ENCODE results near the gene EIF3F.

The EIF3F gene

DNA sequence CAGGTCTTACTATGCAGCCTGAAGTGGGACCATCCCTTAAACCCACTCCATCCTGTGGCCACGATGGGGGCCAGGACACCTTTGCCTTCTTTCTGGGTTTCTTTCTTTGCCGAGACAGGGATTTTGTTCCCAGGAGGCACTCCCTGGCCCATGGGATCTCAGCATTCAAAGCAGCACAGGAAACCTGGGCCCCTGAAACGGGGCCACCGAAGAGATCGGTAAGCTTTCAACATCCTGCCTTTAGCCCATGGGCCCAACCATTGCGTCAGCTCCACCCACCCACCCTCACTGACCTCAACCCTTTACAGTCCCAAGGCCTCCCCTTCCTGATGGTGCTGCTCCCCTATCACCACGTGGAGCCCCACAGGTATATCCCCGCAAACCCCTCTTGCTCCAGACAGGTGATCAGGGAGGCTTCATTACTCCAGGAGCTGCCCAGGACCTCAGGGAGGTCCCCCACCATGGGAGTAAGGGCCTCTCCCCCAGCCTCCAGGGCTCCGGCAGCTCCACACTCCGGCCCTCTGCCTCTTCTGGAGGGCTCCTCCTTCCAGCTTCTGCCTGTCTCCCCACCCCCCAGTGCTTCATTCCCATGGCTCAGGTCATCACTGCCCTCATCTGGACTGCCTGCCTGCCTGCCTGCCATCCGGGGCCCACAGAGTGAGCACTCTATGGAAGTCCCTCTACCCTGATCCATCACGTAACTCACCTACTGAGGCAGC is 51.8 kb downstream of the EIF3F start:
- Mint-ChIP-seq H3K4me3 (no peak overlapping the region), H3K4me1 (no peaks in the 10 kb centered on the region), H3K27me3 (peaks cover 11% of the 10 kb centered on the region), H3K27ac (peak overlapping the region in 1 of 2 donors; percentile 38), H3K9me3 (no peaks in the 10 kb centered on the region)
- ATAC-seq = no peak
- DNase-seq = no peak

DNA sequence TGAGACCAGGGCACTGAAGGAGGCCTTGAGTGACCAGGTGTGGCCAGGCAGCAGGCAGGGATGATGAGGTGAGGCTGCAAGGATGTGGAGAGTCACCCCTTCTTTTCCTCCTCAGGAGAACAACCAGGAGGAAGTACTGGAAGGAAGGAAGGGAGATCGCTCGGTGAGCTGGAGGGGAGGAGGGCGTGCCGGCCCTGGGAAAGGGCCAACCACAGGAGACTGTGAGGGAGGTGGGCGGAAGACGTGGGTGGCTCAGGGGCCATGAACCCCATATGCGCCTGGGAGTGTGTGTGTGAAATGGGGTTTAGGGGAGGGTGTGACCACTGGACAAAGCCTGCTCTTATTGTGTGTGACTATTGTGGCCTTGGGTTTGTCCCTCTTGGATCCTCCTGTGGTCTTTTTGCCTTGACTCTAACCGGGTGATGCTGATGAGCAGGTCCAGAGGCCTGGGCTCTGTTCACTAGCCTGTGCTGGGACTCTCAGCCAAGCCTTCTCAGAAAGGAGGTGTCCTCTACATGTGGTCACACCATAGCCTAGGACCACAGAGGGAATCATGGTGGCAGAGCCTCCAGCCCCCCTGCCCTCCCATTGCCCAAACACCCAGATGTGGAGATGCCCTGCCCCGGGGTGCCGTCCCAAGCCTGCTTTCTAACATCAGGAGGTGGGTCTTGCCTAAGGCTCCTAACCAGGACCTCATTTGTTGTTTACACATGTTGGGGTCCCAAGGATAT is 52.6 kb downstream of the EIF3F start:
- ATAC-seq (peak; percentile 27), DNase-seq (no peak)
- Mint-ChIP-seq H3K27me3 (peaks cover 19% of the 10 kb centered on the region), H3K9me3 (no peaks in the 10 kb centered on the region), H3K4me1 (no peaks in the 10 kb centered on the region), H3K4me3 (no peak overlapping the region), H3K27ac (peak overlapping the region in 1 of 2 donors; percentile 38)

DNA sequence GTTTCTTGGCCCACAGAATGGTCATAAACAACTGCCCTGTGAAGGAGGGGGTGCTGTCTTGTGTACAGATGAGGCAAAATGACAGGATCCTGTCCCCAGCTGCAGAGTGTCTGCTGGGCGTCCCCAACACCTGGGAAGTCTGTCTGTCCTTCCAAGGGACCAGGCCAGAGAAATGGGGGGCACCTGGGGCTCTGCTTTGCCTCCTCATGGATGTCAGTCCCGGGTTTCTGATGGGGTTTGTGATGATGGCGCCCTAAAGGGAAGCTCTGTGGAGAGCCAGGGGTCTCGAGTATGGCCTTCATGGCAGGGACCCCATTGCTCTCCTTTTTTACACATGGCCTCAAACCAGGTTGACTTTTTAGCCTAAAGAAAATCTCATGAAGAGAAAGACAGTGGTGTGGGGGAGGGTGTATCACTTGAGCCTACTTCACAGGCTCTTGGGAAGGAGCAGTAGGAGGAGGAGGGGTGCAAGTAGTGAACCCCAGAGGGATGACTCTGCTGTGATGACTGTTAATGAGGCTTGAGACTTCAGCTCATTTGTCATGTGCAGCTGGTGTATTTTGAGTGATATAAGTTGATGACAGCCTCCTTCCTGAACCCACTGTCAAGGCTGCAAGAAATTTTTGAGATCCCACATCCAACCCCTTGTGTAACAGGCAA is 53.3 kb downstream of the EIF3F start:
- no peak for DNase-seq

DNA sequence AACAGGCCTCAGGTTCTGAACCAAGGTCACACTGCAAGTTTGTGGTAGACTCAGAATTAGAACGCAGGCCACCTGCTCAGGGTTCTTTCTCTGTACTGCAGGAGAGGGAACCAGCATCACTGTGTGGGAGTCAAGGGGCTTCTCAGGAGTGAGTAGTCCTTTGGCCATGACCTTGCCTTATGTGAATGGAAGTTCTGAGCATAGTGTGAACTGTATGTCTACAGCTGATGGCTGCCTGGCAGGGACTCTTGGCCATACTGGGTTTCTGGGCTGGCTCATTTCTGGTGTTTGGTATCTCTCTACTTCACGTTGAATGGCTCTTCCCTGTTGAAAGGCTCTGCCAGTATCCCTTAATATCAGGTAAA is 53.8 kb downstream of the EIF3F start:
- Mint-ChIP-seq H3K4me3 (no peak overlapping the region), H3K9me3 (no peaks in the 10 kb centered on the region), H3K27ac (no peak overlapping the region), H3K27me3 (peaks cover 30% of the 10 kb centered on the region), H3K4me1 (no peaks in the 10 kb centered on the region)
- DNase-seq (no peak), ATAC-seq (no peak)

More for the DNA sequence above, 53.3 kb downstream of the EIF3F start:
- Mint-ChIP-seq H3K4me3 (no peak overlapping the region), H3K9me3 (no peaks in the 10 kb centered on the region), H3K4me1 (no peaks in the 10 kb centered on the region), H3K27me3 (peaks cover 25% of the 10 kb centered on the region), H3K27ac (no peak overlapping the region)
- ATAC-seq = no peak

DNA sequence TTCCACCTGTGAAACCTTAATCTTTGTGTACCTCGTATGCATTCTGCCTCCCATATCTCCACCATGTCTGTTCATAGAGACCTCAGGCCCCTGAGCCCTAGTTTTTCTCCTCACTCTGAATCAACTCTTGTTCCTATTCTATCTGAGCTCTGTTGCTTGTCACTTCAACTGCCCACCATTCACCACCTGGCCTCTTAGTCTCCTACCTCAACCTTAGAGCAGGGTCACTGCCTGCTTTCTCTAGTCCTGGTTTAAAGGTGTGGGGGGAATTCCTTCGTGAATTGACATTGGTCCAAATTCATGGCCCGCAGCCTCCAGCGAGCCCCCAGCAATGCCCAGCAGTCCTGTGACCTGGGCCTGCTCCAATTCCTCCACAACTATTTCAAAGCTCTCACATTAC is 54.4 kb downstream of the EIF3F start:
- Mint-ChIP-seq H3K27ac (no peak overlapping the region), H3K9me3 (no peaks in the 10 kb centered on the region), H3K4me1 (no peaks in the 10 kb centered on the region), H3K4me3 (no peak overlapping the region), H3K27me3 (peaks cover 37% of the 10 kb centered on the region)
- DNase-seq (no peak), ATAC-seq (no peak)

DNA sequence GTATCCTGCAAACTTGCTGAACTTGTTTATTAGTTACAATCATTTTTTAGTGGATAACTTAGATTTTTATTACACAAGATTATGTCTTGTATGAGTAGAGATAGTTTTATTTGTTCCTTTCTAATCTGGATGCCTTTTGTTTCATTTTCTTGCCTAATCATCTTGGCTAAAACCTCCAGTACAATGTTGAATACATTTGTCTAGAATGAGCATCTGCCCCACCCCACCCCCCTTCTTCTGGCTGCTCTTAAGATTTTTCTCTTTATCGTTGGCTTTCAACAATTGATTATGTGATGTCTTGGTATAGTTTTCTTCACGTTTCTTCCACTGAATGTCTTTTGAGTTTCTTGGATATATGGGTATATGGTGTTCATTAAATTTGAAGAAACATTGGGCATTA is 56.6 kb downstream of the EIF3F start:
- H3K4me1 Mint-ChIP-seq = no peaks in the 10 kb centered on the region
- H3K27ac Mint-ChIP-seq = no peak overlapping the region

DNA sequence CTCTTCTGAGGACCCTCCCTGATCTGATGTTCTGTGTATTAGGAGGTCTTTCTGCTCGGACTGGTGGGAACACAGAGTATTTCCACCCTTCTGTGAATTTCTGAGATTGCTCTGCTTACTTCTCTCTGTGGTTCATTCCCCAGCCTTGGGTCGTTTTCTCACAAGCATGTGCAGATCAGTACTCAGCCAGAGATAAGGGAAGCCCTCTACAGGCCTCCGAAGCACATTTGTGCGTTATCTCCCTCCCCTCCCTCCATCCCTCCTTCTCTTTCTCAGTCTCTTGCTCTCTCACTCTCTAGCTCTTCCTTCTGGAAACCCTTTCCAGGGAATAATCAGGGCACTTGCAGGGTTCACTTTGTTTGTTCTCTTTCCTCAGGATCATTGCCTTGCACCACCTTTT is 58.7 kb downstream of the EIF3F start:
- no peak for DNase-seq
- Mint-ChIP-seq H3K9me3 (no peaks in the 10 kb centered on the region), H3K4me1 (no peaks in the 10 kb centered on the region), H3K27ac (no peak overlapping the region), H3K4me3 (no peak overlapping the region), H3K27me3 (peaks cover 45% of the 10 kb centered on the region)
- no peak for ATAC-seq

More for the DNA sequence above, 56.6 kb downstream of the EIF3F start:
- ATAC-seq (no peak), DNase-seq (no peak)
- Mint-ChIP-seq H3K4me3 (no peak overlapping the region), H3K27me3 (peaks cover 47% of the 10 kb centered on the region), H3K9me3 (no peaks in the 10 kb centered on the region)

DNA sequence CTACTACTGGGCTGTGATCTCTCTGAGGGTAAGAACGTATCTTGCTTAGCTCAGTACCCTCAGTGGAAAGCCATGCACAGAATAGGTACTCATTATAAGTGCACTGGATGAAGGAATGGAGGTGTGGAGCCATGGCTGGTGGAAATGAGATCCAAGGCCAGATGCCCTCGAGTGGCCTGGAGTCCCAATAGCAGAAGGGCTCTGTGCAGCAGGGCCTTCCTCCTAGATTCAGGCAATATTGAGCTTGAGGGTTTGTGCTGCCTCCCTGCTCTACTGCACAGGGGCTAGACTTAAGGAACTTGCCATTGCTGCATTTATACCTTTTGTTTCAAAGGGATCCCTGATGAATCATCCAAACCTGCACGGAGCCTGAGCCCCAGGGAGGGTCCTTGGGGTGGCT is 60.2 kb downstream of the EIF3F start:
- H3K4me3 Mint-ChIP-seq = no peak overlapping the region
- no peak overlapping the region for H3K27ac Mint-ChIP-seq
- ATAC-seq (no peak), DNase-seq (no peak)
- no peaks in the 10 kb centered on the region for H3K9me3 Mint-ChIP-seq
- H3K27me3 Mint-ChIP-seq = peaks cover 48% of the 10 kb centered on the region
- H3K4me1 Mint-ChIP-seq = no peaks in the 10 kb centered on the region

DNA sequence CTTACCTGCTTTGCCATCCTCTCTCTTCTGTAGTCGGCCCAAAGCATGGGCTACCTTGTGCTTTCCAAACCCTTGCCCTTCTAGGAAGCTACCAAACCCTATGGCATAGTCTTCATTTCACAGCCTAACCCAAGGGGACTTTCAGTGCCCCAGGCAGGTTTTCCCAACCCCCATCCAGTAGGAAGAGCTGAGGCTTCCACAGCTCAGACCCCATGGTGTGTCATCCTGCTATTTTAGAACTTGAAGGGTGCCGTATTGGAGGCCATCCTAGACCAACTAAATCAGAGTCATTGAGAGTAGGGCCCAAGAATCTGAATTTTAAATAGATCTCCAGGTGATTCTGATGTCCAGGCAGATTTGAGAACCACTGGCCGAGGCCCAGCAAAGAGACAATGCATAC is 61.9 kb downstream of the EIF3F start:
- Mint-ChIP-seq H3K27me3 (peaks cover 46% of the 10 kb centered on the region), H3K27ac (peak overlapping the region in 1 of 2 donors; percentile 79), H3K9me3 (no peaks in the 10 kb centered on the region), H3K4me3 (no peak overlapping the region), H3K4me1 (no peaks in the 10 kb centered on the region)
- DNase-seq (no peak), ATAC-seq (no peak)
